Measurements from ENCODE around the gene TNFSF12.

TNFSF12 gene

GRCh38 chr17:7548585-7549400 is at the start of gene TNFSF12:
TNFSF12 (plus strand) TSS chr17:7549058; CDS start chr17:7549154, 96 bp downstream.
- no peak for DNase-seq

GRCh38 chr17:7499161-7499560 is 49.7 kb upstream of the TNFSF12 start:
- no peak for DNase-seq

GRCh38 chr17:7501729-7502128 is 47.1 kb upstream of the TNFSF12 start:
- no peak for DNase-seq

- no peak for DNase-seq
Measured at GRCh38 chr17:7502171-7502847, 46.5 kb upstream of the TNFSF12 start.

- no peak for DNase-seq
Measured at GRCh38 chr17:7502987-7503386, 45.9 kb upstream of the TNFSF12 start.

- DNase-seq, result no peak
Measured at GRCh38 chr17:7503521-7503920, 45.3 kb upstream of the TNFSF12 start.

GRCh38 chr17:7508145-7508544 is 40.7 kb upstream of the TNFSF12 start:
- no peak for DNase-seq

GRCh38 chr17:7508846-7509245 is 40.0 kb upstream of the TNFSF12 start:
- DNase-seq, result no peak

GRCh38 chr17:7509937-7510336 is 38.9 kb upstream of the TNFSF12 start:
- DNase-seq, result no peak

- no peak for DNase-seq
Measured at GRCh38 chr17:7511108-7511507, 37.8 kb upstream of the TNFSF12 start.

- no peak for DNase-seq
Measured at GRCh38 chr17:7512105-7512504, 36.8 kb upstream of the TNFSF12 start.

- DNase-seq, result no peak
Measured at GRCh38 chr17:7512824-7513540, 35.9 kb upstream of the TNFSF12 start.

GRCh38 chr17:7513850-7514419 is 34.9 kb upstream of the TNFSF12 start:
- DNase-seq, result no peak

GRCh38 chr17:7515911-7516610 is 32.8 kb upstream of the TNFSF12 start:
- no peak for DNase-seq

- DNase-seq, result peak in 1 of 2 experiments; percentile 25
Measured at GRCh38 chr17:7523033-7523432, 25.8 kb upstream of the TNFSF12 start.

- DNase-seq, result no peak
Measured at GRCh38 chr17:7528842-7529241, 20.0 kb upstream of the TNFSF12 start.

- DNase-seq, result no peak
Measured at GRCh38 chr17:7530023-7530900, 18.6 kb upstream of the TNFSF12 start.

- DNase-seq, result no peak
Measured at GRCh38 chr17:7538050-7538449, 10.8 kb upstream of the TNFSF12 start.

GRCh38 chr17:7538891-7539545 is 9.8 kb upstream of the TNFSF12 start:
- no peak for DNase-seq

GRCh38 chr17:7541074-7541621 is 7.7 kb upstream of the TNFSF12 start:
- no peak for DNase-seq

- DNase-seq, result no peak
Measured at GRCh38 chr17:7544911-7545310, 3.9 kb upstream of the TNFSF12 start.

Data from NCI-H526 (cell line).